Suprapubic skin (tissue), 4 donors: ENCODE data around the gene CCNA2. TPM values are rescaled to one million over a fixed set of nuclear protein-coding genes. Genes with fewer than 3 reads are reported as not detected.

Experiments
- DNase-seq, 2 donors: peaks; one replicate each; pipeline ENCODE4 v3.0.0-alpha.2; 2019; ENCODE audit warnings: low spot score in 2 of 2
- H3K27ac ChIP-seq: fragments of 200-600 bp; sonication (generic); one replicate; pipeline ENCODE4 v1.5.1; 2019
- H3K27me3 ChIP-seq: fragments of 200-600 bp; sonication (generic); one replicate; pipeline ENCODE4 v1.5.1; 2019
- H3K36me3 ChIP-seq: fragments of 200-600 bp; sonication (generic); one replicate; pipeline ENCODE4 v1.5.1; 2019
- H3K4me1 ChIP-seq: fragments of 200-600 bp; sonication (generic); one replicate; pipeline ENCODE4 v1.5.1; 2019
- H3K4me3 ChIP-seq: fragments of 200-600 bp; sonication (generic); one replicate; pipeline ENCODE4 v1.5.1; 2019; ENCODE audit warnings: mild to moderate bottlenecking
- H3K9me3 ChIP-seq: fragments of 200-600 bp; sonication (generic); one replicate; pipeline ENCODE4 v1.5.1; 2019
- CTCF ChIP-seq, 2 donors: fragments of 200-600 bp in 1 of 2; fragments of 450-650 bp in 1 of 2; sonication (generic) in 1 of 2; IDR thresholded peaks; one replicate each; pipeline ENCODE4 v1.5.1; 2016 to 2019; ENCODE audit warnings: antibody characterized with exemption in 2 of 2, mild to moderate bottlenecking in 1 of 2, moderate library complexity in 1 of 2
- EP300 ChIP-seq: sonication (generic); formaldehyde crosslinking; IDR thresholded peaks from one replicate; pipeline ENCODE4 v1.6.1; 2017; ENCODE audit warnings: antibody characterized with exemption
- POLR2A ChIP-seq, 2 donors: fragments of 450-650 bp; IDR thresholded peaks; one replicate each; pipeline ENCODE4 v1.6.1; 2017; ENCODE audit warnings: antibody characterized with exemption in 2 of 2, mild to moderate bottlenecking in 2 of 2, moderate library complexity in 2 of 2
- POLR2AphosphoS5 ChIP-seq, 3 donors: sonication (generic); formaldehyde crosslinking; IDR thresholded peaks; one replicate each; pipeline ENCODE4 v1.6.1; 2017; ENCODE audit warnings: antibody characterized with exemption in 3 of 3
- WGBS: methylation state at CpG from one replicate; pipeline ENCODE4 v1.1.5; 2018; 5-methylcytosine and 5-hydroxymethylcytosine counted together
- total RNA-seq, 4 donors: library from RNA; depleted of rRNA; stranded (reverse); fragments of >200 nt; gene quantifications; one replicate each; pipeline ENCODE4 v1.1.0, GENCODE V29; 2016

Gene CCNA2
- total RNA-seq, 4 donors from 2014 or later, result 4.8 to 8.8 (median 6.1) TPM

DNA sequence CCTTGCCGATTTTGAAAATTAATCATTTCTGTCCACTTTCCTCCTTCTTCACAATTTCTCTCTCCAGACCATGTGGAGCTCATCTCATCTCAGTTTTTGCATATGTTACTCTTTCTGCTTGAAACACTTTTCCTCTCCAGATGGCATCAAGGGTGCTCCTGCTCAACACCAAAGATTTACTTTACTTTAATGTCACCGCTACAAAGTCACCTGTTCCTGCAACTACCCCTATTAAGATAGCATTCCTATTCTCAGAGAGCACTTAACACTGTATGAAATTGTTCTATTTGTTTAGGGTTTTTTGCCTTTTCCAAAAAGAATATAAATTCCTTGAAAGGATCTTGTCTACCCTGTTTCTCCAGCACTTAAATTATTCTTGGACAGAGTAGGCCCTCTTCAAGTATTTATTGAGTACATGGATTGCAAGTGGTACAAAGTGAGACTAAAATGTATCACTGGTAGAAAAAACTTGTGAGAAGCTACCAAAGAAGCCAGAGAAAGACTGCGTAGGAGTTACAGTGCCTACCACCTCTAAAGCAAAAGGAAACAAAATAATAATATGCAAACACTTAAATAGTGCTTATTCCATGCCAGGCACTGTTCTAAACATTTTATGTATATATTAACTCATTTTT, 23.7 kb downstream of the CCNA2 start:
- no peak for DNase-seq
- Histone ChIP-seq H3K4me1 (peaks cover 13% of the 10 kb centered on the region), H3K27ac (no peak overlapping the region), H3K4me3 (no peak overlapping the region), H3K9me3 (no peaks in the 10 kb centered on the region), H3K36me3 (peaks cover 18% of the 10 kb centered on the region), H3K27me3 (peaks cover 4% of the 10 kb centered on the region)
- WGBS, result 85% methylated on average over 3 of the region's 3 CpGs
- no peak for TF ChIP-seq POLR2AphosphoS5 (IDR thresholded peaks at IDR 0.05)
- TF ChIP-seq EP300, result no peak
- TF ChIP-seq POLR2A (IDR thresholded peaks at IDR 0.05), result no peak
- TF ChIP-seq CTCF (IDR thresholded peaks at IDR 0.05), result no peak

DNA sequence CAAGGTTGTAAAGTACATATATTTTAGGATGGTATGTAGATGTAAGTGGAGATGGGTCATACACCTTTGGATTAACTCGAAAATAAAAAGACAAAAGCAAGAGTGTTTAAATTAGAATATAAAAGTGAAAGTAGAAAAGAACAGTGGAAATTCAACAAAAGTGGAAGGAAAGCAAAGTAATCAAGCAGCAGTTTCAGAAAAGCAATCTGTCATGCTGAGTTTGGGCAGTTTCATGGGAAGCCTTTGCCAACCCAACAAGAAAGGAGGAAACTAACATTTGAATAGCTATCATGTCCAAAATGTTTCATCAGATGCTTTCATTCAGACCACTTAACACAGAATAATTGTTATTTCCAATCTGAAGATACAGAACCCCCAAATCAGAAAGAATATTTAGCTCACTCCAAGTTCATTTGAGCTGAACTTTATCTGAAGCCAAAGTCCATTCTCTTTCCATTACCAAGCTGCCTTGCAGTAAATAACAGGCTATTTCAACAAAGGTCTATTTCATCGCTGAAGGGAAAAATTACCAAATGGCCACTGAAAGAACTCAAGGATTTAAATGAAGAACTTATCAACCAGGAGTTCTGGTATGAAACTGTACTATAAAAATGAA, 24.4 kb downstream of the CCNA2 start:
- Histone ChIP-seq H3K9me3 (no peaks in the 10 kb centered on the region), H3K4me3 (no peak overlapping the region), H3K27me3 (peaks cover 8% of the 10 kb centered on the region), H3K27ac (no peak overlapping the region), H3K36me3 (peaks cover 11% of the 10 kb centered on the region), H3K4me1 (peaks cover 13% of the 10 kb centered on the region)
- WGBS, result 78% methylated on average over 2 of the region's 2 CpGs
- DNase-seq, result no peak
- no peak for TF ChIP-seq EP300
- TF ChIP-seq CTCF (IDR thresholded peaks at IDR 0.05), result no peak
- no peak for TF ChIP-seq POLR2A (IDR thresholded peaks at IDR 0.05)
- no peak for TF ChIP-seq POLR2AphosphoS5 (IDR thresholded peaks at IDR 0.05)

GRCh38 chr4:121796283-121796682, 27.4 kb downstream of the CCNA2 start:
- no peak for DNase-seq
- no peak overlapping the region for H3K4me3 ChIP-seq
- H3K4me1 ChIP-seq, result no peaks in the 10 kb centered on the region
- peaks cover 21% of the 10 kb centered on the region for H3K27me3 ChIP-seq
- TF ChIP-seq POLR2AphosphoS5 (IDR thresholded peaks at IDR 0.05) (no peak), POLR2A (IDR thresholded peaks at IDR 0.05) (no peak), EP300 (no peak), CTCF (IDR thresholded peaks at IDR 0.05) (no peak)
- H3K27ac ChIP-seq, result no peak overlapping the region
- no peaks in the 10 kb centered on the region for H3K36me3 ChIP-seq
- H3K9me3 ChIP-seq, result no peaks in the 10 kb centered on the region

DNA sequence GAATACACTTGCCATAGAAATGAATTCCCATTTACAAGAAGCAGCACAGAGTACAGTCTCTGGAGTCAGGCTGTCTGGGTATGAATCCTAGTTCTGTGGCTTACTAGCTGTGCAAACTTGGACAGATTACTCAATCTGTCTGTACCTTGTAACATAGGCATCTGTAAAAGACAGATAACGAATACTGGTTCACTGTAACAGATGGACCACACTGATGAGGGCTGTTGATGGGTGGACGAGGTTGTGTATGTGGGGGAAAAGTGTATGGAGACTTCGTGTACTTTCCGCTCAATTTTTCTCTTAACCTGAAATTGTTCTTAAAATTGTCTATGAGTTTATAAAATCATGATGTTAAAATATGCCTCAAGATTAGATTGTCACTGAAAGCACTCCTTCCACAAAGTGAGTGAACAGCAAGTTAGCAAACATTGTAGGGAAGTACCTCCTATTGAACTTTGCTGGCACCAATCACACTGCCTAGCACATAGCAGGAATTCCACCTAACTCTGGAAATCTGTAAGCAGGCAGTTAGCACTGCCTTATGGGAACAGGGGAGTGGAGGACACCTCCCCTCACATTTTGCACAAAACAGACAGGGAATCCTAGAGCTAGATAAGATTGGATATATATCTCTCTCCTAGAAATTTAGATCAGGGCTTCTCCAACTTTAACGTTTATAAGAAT, 29.0 kb downstream of the CCNA2 start:
- Histone ChIP-seq H3K27ac (no peak overlapping the region), H3K9me3 (no peaks in the 10 kb centered on the region), H3K27me3 (peaks cover 21% of the 10 kb centered on the region), H3K4me1 (no peaks in the 10 kb centered on the region), H3K36me3 (no peaks in the 10 kb centered on the region), H3K4me3 (no peak overlapping the region)
- TF ChIP-seq POLR2AphosphoS5 (IDR thresholded peaks at IDR 0.05), result no peak
- TF ChIP-seq POLR2A (IDR thresholded peaks at IDR 0.05), result no peak
- no peak for TF ChIP-seq EP300
- no peak for TF ChIP-seq CTCF (IDR thresholded peaks at IDR 0.05)
- DNase-seq, result no peak
- WGBS, result 80% methylated on average over 5 of the region's 5 CpGs

DNA sequence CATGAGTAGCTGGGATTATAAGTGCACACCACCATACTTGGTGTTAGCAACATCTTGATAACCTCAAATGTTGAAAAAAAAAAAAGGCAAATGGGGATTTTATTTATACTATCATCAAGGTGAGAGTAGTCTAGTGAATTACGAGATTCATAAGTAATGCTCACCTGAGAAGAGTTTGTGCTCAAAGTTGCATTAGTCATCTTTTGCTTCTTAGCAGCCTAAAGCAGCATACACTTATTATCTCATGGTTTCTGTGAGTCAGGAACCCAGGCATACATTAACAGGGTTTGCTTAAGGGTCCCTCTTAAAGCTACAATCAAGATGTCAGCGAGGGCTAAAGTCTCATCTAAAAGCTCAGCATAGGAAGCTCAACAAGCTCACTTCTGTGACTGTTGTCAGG, 30.7 kb downstream of the CCNA2 start:
- Histone ChIP-seq H3K27ac (no peak overlapping the region), H3K27me3 (peaks cover 28% of the 10 kb centered on the region), H3K36me3 (no peaks in the 10 kb centered on the region), H3K4me1 (no peaks in the 10 kb centered on the region), H3K4me3 (no peak overlapping the region), H3K9me3 (no peaks in the 10 kb centered on the region)
- TF ChIP-seq POLR2AphosphoS5 (IDR thresholded peaks at IDR 0.05) (no peak), EP300 (no peak)
- WGBS, result 82% methylated on average over 2 of the region's 2 CpGs
- no peak for DNase-seq
